BJ (cell line): ENCODE measurements around the gene KRTAP8-1. TPM values are rescaled to one million over a fixed set of nuclear protein-coding genes. Genes with fewer than 3 reads are reported as not detected.

Source experiments
- CTCF ChIA-PET: fragments of 350-600 bp; formaldehyde crosslinking; extraction: SDS; loops from one replicate; lab custom pipeline; 2021; ENCODE audit warnings: antibody characterized with exemption, inconsistent platforms; lab: Yijun Ruan, JAX
- POLR2A ChIA-PET: fragments of 300-600 bp; sonication (Branson Sonifier 250); formaldehyde crosslinking; extraction: SDS; loops from one replicate; lab custom pipeline; 2021; ENCODE audit warnings: antibody characterized with exemption; lab: Charles Lee
- DNase-seq: peaks from one replicate; pipeline ENCODE4 v3.0.0-alpha.2; 2011; ENCODE audit warnings: low read depth
- H3K27me3 ChIP-seq: 2 replicates; pipeline ENCODE4 v1.6.0; 2011; ENCODE audit warnings: low read length; ENCODE audit not compliant: control insufficient read depth, insufficient read depth
- H3K36me3 ChIP-seq: 2 replicates; pipeline ENCODE4 v1.5.1; 2011; ENCODE audit warnings: low read length; ENCODE audit not compliant: control insufficient read depth, insufficient read depth
- H3K4me3 ChIP-seq: 2 replicates; pipeline ENCODE4 v1.5.1; 2011; ENCODE audit warnings: low read depth, mild to moderate bottlenecking, control low read depth, low read length
- polyA plus RNA-seq: library from polyadenylated mRNA; depleted of rRNA; stranded (reverse); fragments of >200 nt; gene quantifications from 2 replicates; pipeline ENCODE4 v1.2.3, GENCODE V29; 2011; rRNA removed
- small RNA-seq: library from RNA; depleted of rRNA; stranded (forward); fragments of <200 nt; gene quantifications from one replicate; pipeline ENCODE3, GENCODE V24; 2012; ENCODE audit warnings: low replicate concordance, low read depth; ENCODE audit not compliant: insufficient read length
- TF ChIP-seq, protein P1 (sequence below): IDR thresholded peaks from 2 replicates; pipeline ENCODE4 v1.5.1; 2011; ENCODE audit warnings: low read depth, mild to moderate bottlenecking, control low read depth, inconsistent platforms, low read length, moderate library complexity; ENCODE audit not compliant: insufficient read depth

The KRTAP8-1 gene
- polyA plus RNA-seq, 1 experiment, result not detected

DNA sequence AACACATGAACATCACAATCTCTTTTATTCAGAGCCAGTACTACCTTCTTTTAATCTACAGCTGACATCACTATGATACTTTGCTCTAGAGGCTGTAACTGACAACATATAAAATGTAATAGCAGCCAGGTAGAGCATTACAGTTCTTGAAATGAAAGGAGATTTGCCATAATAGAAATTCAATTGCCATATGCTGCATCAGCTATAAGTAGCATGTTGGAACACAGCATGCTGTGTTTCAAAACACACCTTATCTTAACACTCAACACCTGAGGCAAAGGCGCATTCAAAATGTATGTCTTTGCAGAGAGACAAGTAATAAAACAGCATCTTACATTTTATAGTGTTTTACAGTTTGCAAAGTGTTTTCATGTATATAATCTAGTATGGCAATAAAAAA lies 33.8 kb downstream of the KRTAP8-1 start:
- Histone ChIP-seq H3K36me3 (no peaks in the 10 kb centered on the region), H3K27me3 (no peaks in the 10 kb centered on the region), H3K4me3 (no peak overlapping the region)
- CTCF ChIA-PET, result no interaction called here
- no peak for DNase-seq
- TF ChIP-seq, protein P1, sequence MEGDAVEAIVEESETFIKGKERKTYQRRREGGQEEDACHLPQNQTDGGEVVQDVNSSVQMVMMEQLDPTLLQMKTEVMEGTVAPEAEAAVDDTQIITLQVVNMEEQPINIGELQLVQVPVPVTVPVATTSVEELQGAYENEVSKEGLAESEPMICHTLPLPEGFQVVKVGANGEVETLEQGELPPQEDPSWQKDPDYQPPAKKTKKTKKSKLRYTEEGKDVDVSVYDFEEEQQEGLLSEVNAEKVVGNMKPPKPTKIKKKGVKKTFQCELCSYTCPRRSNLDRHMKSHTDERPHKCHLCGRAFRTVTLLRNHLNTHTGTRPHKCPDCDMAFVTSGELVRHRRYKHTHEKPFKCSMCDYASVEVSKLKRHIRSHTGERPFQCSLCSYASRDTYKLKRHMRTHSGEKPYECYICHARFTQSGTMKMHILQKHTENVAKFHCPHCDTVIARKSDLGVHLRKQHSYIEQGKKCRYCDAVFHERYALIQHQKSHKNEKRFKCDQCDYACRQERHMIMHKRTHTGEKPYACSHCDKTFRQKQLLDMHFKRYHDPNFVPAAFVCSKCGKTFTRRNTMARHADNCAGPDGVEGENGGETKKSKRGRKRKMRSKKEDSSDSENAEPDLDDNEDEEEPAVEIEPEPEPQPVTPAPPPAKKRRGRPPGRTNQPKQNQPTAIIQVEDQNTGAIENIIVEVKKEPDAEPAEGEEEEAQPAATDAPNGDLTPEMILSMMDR, result no peak
- POLR2A ChIA-PET, result no interaction called here

DNA sequence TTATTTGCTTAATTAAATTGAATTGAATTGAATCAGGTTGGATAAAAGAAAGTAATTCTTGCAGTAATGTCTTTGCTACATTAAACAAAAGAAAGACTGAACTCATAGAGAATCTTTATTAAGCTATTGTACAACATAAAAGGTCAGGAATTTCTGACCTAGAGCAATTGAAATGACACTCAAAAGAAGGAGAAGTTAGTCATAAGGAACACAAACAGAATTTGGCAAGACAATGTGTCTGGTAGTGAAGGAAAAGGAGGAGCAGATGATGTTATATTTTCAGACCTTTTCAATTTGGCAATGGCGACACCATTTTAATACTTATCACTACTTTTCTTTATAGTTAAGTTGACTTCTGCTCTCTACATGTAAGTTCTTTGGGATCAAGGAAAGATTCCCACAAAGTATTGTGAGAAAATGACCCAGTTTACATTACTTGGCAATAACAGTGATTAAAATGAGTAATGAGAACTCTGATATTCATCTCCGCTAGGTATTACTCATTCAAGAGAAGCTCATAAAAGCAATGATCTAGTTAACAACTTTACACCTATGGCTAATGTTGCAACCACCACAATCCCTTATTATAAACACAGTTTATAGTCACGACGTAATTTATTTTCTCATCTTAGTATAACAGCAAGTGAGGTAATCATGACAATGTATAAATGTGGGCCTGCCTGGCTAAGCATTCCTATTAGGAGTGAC lies 43.2 kb downstream of the KRTAP8-1 start:
- H3K27me3 ChIP-seq, result no peaks in the 10 kb centered on the region
- ChIA-PET CTCF (no interaction called here), POLR2A (no interaction called here)
- TF ChIP-seq, protein P1, result no peak
- H3K36me3 ChIP-seq, result no peaks in the 10 kb centered on the region
- H3K4me3 ChIP-seq, result no peak overlapping the region
- DNase-seq, result no peak

Small RNAs within 50 kb of the gene (small RNA-seq; reads per million reads assigned to genes)
- gene AP000244.1 (not detected), gene KRTAP8-2P (not detected), gene KRTAP8-3P (not detected)

Other genes with a start within 250 kb of the KRTAP8-1 start
- not detected in 2 replicates for gene KRTAP22-2, start 222.9 kb downstream of the KRTAP8-1 start, polyA plus RNA-seq
- gene KRTAP6-3, start 220.8 kb downstream of the KRTAP8-1 start, polyA plus RNA-seq, result not detected in 2 replicates
- not detected in 2 replicates for gene KRTAP6-2, start 214.4 kb downstream of the KRTAP8-1 start, polyA plus RNA-seq
- not detected in 2 replicates for gene KRTAP22-1, start 212.2 kb downstream of the KRTAP8-1 start, polyA plus RNA-seq
- not detected in 2 replicates for gene KRTAP6-1, start 199.3 kb downstream of the KRTAP8-1 start, polyA plus RNA-seq
- gene KRTAP20-1, start 196.8 kb downstream of the KRTAP8-1 start, polyA plus RNA-seq, result not detected in 2 replicates
- gene KRTAP20-4, start 192.6 kb downstream of the KRTAP8-1 start, polyA plus RNA-seq, result not detected in 2 replicates
- not detected in 2 replicates for gene KRTAP20-2, start 178.1 kb downstream of the KRTAP8-1 start, polyA plus RNA-seq
- not detected in 2 replicates for gene KRTAP20-3, start 170.4 kb downstream of the KRTAP8-1 start, polyA plus RNA-seq
- gene KRTAP21-3, start 94.5 kb downstream of the KRTAP8-1 start, polyA plus RNA-seq, result not detected in 2 replicates
- gene KRTAP21-2, start 66.0 kb downstream of the KRTAP8-1 start, polyA plus RNA-seq, result not detected in 2 replicates
- gene KRTAP21-1, start 57.8 kb downstream of the KRTAP8-1 start, polyA plus RNA-seq, result not detected in 2 replicates
- not detected in 2 replicates for gene KRTAP7-1, start 16.5 kb upstream of the KRTAP8-1 start, polyA plus RNA-seq
- gene KRTAP11-1, start 68.3 kb upstream of the KRTAP8-1 start, polyA plus RNA-seq, result not detected in 2 replicates
- not detected in 2 replicates for gene KRTAP19-8, start 225.2 kb upstream of the KRTAP8-1 start, polyA plus RNA-seq